GM12875 (cell line): ENCODE data around the gene TOMM34.

Source experiments
- H3K4me3 ChIP-seq: one replicate; pipeline ENCODE4 v1.5.1; 2011; ENCODE audit warnings: low read depth, low read length, control low read depth
- TF ChIP-seq, protein P1 (sequence below): IDR thresholded peaks from 2 replicates; pipeline ENCODE4 v1.5.1; 2011; ENCODE audit warnings: low read depth, mild to moderate bottlenecking, control low read depth, inconsistent platforms, low read length, moderate library complexity, borderline replicate concordance; ENCODE audit not compliant: insufficient read depth

Gene TOMM34

GRCh38 chr20:44945261-44945660 lies 14.9 kb downstream of the TOMM34 start:
- no peak overlapping the region for H3K4me3 ChIP-seq
- TF ChIP-seq, protein P1, sequence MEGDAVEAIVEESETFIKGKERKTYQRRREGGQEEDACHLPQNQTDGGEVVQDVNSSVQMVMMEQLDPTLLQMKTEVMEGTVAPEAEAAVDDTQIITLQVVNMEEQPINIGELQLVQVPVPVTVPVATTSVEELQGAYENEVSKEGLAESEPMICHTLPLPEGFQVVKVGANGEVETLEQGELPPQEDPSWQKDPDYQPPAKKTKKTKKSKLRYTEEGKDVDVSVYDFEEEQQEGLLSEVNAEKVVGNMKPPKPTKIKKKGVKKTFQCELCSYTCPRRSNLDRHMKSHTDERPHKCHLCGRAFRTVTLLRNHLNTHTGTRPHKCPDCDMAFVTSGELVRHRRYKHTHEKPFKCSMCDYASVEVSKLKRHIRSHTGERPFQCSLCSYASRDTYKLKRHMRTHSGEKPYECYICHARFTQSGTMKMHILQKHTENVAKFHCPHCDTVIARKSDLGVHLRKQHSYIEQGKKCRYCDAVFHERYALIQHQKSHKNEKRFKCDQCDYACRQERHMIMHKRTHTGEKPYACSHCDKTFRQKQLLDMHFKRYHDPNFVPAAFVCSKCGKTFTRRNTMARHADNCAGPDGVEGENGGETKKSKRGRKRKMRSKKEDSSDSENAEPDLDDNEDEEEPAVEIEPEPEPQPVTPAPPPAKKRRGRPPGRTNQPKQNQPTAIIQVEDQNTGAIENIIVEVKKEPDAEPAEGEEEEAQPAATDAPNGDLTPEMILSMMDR: no peak

- TF ChIP-seq, protein P1: no peak
- H3K4me3 ChIP-seq: no peak overlapping the region
Measured at GRCh38 chr20:44943828-44944227, 16.4 kb downstream of the TOMM34 start.

- TF ChIP-seq, protein P1: no peak
- H3K4me3 ChIP-seq: no peak overlapping the region
Measured at GRCh38 chr20:44942264-44942973, 17.8 kb downstream of the TOMM34 start.

DNA sequence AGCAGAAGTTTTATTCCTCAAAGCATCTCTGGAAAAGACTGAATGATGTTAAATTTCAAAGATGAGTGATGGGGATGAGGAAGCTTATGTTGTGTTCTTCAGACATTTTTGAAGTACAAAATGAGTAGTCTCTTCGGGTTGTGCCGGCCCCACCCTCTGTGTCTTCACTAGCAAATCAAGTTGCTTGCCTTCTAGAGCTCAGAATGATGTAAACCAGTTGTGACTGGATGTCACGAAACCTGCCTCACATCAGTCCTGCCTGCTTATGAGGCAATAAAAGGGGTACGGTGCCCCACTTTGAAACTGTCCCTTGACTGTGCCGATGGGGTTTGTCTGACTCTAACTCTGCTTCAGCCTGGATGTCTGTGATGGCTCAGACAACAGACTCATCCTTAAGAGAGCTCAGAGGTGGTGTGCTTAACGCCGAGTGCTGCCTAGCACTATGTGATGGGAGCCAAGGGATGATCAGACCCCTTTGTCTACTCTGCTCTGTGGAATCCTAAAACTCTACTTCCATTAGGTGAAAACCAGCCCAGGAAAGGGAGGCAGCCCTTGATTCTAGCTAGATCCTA lies 19.0 kb downstream of the TOMM34 start:
- H3K4me3 ChIP-seq: no peak overlapping the region
- TF ChIP-seq, protein P1: no peak

GRCh38 chr20:44938637-44939036 lies 21.6 kb downstream of the TOMM34 start:
- TF ChIP-seq, protein P1: no peak
- H3K4me3 ChIP-seq: no peak overlapping the region

DNA sequence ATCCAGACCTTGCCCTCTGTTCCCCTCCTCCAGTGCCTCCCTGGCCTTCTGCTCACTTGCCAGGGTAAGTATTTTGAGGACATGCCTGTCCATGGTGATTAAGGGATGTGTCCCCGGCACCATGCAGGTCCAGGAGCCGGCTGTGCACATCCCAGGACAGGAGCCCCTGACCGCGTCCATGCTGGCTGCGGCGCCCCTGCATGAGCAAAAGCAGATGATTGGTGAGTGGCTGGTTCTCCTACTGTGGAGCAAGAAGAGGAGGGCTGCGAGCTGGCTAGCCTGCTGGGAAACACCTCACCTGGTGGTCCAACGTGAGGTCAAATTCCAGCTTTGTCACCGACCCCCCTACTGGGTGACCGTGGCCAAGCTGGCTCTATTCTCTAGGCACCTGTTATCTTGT lies 23.7 kb downstream of the TOMM34 start:
- no peak overlapping the region for H3K4me3 ChIP-seq
- TF ChIP-seq, protein P1: no peak

DNA sequence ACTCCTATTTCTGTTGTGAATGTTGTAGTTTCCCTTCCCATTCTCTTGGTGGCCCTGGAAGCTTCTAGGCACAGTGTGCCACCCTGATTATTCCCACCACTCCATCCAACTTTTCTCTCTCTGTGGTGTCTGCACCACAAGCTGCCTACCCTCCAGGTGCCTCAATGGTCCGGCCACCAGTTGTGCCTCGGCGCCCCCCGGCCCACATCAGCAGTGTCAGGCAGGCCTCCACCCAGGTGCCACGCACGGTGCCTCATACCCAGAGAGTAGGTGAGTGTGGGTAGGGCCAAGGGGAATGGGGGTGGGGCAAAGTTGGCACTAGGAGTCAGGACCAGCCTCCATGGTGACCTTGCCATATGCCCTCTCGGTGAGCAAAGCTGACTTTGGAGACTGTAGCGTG lies 27.3 kb downstream of the TOMM34 start:
- TF ChIP-seq, protein P1: no peak
- H3K4me3 ChIP-seq: no peak overlapping the region
